GM21390 (cell line): Measurements from ENCODE around the gene TBCEL.
"Not testable (repeated sequence)": the region's sequence is repeated elsewhere in the genome, so short reads cannot be mapped to it uniquely, and the experiment has no call there.

ENCODE experiments used
- ATAC-seq: cut with Tn5 transposase; IDR thresholded peaks from one replicate; pipeline ENCODE4 v1.9.1; 2021; ENCODE audit not compliant: unreplicated experiment

The TBCEL gene

DNA sequence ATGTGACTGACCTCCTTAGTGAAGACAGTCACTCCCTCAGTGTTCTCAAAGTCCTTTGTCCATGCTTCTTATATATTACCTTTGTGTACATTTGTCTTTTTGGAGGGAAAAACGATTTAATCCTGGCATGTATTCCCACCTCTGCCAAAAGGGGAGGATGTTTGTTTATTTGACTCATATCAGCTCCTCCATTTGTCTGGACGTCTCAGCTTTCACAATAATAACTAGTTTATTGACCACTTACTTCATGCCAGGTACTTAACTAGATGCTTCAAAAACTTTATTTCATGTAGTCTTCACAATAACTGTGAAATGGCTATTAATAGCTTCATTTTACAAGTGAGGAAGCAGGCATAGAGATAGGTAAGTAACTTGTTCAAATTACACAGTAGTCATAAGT, 5.3 kb downstream of the TBCEL start:
- ATAC-seq, result no peak

DNA sequence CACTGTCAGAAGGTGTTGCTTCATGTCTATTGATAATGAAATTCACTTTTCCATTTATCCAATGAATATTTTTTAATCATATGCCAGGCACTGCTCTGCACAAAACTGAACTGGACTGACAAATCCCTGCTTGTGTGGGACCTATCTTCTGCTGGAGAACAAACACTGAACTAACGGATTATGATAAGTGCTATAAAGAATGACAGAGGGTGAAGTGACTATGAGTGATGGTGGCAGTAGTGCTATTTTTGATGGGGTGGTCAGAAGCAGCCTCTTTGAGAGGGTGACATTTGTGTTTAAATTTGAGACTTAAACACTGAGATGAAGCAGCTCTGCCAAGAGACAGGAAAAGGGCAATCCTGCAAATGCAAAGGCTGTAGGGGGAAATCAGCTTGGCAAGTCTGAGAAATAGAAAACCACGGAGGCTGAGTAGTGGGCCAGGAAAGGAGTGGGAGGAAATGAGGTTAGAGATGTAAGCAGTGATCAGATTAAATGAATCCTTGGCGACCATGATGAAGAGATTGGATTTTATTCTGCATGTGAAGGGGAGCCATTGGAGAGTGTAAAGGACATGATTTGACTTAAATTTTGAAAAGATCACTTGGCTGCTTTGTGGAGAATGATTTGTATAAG, 6.0 kb downstream of the TBCEL start:
- no peak for ATAC-seq

DNA sequence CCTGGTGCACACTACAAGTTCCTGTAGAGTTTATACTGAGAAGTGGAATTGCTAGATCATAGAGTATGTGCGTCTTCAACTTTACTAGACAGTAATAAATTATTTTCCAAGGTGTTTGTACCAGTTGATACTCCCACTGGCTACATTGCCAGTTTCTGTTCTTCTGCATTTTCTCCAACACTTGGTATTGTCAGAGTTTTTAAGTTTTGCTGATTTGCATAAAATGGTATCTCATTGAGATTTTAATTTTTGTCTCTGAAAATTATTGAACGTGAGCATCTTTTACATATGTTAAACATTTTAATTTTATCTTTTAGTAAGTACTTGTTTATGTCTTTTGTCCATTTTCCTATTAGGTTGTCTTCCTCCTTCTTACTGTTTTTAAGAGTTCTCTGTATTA, 7.3 kb downstream of the TBCEL start:
- ATAC-seq, result no peak

DNA sequence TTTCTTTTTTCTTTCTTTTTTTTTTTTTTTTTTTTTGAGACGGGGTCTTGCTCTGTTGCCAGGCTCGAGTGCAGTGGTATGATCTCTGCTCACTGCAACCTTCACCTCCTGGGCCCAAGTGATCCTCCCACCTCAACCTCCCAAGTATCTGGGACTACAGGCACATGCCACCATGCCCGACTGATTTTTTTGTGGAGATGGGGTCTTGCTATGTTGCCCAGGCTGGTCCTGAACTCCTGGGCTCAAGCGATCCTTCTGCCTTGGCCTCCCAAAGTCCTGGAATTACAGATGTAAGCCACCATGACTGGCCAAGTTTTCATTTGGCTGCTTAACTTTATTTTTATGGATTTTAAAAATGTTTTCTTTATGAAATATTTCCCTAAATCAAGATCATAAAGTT, 7.7 kb downstream of the TBCEL start:
- ATAC-seq, result not testable (repeated sequence)

DNA sequence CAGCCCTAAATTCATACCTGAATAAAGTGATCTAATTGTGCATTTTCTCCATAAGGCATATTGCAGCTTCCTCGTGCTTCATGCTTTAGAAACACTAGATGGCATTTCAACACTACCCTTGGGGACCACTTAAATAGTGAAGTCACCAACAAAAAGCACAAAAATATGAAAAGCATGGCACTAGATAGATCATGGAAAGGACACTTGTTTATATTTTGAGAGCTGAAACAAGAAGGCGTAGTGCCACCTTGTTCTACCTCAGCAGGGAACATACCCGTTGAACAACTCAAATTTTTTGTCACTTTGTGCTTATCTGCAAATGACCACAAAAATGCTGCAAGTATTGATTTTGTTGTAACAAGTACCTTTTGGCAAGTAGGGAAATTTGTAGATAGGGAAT, 8.6 kb downstream of the TBCEL start:
- no peak for ATAC-seq

DNA sequence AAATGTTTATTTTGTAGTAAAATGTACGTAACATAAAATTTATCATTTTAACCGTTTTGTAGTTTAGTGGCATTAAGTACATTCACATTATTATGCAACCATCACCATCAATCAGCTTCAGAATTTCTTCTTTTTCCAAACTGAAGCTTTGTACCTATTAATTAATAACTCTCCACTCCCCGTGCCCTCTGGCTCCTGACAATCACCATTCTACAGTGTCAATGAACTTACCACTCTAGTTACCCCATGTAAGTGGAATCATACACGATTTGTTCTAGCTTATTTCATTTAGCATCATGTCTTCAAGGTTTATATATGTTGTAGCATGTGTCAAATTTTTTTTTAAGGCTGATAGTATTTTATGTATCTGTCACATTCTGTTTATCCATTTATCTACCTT, 9.7 kb downstream of the TBCEL start:
- ATAC-seq, result no peak

DNA sequence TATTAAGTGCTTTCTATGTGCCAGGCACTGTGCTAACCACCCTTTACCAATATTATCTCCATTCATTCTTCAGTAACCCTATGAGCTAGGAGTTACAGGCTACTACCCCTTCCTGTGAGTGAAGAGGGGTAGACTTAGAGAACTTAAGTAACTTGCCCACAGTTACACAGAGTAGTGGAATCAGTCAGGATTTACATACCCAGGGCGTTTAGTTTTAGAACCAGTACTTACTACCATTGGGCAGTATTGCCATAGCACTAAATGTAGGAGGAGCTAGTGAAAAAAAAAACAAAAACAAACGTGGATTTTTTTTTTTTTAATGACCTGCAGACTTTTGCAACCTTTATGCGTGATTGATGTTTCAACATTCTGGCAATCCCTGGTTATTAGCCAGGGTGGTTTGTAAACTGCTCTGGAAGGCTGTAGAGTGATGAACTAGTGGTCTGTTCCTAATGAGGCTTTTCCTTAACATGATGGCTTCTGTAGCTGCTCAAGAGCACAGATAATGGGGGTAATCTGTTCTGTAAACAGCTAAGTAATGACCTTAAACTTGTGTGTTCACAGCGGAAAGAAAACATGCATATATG, 11.4 kb downstream of the TBCEL start:
- no peak for ATAC-seq

DNA sequence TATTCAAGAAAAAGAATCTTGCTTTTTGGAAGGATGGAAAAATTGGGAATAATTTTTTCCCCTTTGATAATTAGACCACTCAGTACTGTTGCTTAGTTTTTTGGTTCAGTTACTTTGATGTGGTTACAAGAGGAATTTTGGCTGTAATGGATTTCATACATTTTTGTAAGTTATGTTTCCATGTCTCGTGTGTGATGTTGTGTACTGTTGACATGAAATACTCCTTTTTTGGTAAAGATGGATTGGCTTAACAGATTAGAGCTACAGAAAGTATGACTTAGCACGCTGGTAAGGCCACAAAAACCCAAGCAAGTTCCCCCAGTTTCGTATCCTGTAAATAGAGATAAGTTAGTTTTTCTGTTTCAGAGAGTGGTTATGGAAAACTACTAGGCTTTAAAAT, 11.9 kb downstream of the TBCEL start:
- no peak for ATAC-seq

DNA sequence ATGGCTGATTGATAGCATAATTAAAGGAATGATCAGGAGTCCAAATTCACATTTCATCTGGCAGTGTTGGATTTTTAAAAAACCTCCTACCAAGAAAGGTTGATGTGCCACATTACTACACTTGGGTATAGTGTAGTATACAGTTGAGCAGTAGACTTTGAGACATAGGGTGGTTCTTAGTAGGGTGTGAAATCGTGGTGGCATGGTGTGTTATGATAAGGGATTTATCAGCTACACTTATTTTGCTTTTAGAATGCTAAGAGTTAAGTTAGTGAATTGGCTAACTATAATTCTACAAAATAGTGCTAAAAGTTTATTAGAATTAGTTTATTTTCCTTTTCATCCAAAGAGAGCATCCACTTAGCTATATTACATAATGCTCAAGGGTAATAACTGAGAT, 13.1 kb downstream of the TBCEL start:
- ATAC-seq, result no peak

DNA sequence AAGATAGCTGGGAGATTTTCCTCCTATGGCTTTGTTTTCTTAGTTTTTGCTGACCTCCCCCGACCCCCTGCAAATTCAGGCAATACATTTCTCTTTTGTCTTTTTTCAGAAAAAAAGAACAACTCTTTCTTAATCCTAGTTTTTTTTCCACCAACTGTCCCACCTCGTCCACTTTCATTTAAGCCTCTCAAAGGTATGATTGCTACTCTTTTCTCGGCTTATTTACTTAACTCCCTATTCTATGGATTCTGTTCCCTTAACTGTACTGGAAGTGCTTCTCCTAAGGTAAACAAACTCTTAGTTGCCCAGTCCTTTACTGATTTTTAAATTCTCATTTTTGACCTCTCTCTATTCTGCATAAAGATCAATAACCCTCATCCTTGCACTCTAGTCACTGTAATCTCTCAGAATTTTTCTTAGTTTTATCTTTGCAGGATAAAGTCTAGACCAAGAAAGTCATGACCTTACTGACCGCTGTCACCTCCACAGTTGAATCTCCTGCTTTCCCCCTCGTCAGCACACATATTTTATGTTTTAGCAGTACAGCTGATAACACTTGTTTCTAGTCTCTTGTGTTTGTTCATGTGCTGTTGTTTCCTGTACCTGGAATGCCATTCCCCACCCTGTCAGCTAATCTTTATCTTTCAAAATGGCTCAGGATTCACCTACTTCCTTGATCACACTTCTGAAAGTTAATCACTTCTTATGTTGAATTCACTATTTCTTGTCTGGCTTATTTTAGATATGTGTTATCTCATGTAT, 14.9 kb downstream of the TBCEL start:
- no peak for ATAC-seq

DNA sequence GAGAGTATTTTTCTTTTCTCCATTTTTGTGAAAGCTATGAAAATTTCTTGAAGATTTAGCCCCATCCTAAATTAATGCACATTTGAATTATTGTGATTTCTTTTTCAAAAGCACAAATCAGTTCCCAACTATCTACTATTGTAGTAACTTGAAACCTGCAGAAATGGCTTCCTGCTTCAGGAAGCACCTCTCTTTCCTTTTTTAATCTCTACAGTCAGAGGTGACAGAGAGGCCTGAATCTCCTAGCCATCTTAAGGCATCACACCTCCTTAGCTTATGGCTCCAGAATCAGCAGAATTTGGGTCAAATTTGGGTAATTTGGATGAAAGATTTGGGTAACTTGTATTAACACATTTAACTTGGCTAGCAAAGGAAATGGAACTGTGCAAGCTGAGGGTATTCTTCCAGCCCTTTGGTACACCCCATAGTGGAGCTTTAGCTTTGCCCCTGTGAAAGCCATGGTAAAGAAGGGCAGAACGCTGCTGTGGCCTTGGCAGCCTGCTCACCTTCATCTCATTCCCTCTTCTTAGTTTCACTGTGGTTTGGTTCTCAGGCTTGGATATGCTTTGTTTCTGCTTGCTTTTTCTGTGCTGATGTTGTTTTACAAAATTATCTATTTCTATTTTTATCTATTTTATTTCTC, 16.2 kb downstream of the TBCEL start:
- ATAC-seq, result no peak

DNA sequence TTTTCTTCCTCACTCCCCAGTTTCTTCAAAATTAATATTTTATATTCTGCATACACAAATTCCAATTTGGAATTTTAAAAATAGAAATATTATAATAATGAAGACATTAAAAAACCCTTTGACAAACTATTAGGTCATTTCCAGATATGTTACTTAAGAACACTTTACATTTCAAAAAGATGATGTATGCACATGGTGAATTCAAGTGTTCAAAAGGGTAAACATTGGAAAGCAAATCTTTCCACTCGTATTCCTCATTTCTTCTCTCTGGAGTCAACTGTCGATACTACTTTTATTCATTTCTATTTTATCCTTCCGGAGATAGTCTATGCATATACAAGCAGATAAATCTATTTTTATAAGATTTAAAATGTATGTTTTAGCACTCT, 16.7 kb downstream of the TBCEL start:
- ATAC-seq, result no peak

DNA sequence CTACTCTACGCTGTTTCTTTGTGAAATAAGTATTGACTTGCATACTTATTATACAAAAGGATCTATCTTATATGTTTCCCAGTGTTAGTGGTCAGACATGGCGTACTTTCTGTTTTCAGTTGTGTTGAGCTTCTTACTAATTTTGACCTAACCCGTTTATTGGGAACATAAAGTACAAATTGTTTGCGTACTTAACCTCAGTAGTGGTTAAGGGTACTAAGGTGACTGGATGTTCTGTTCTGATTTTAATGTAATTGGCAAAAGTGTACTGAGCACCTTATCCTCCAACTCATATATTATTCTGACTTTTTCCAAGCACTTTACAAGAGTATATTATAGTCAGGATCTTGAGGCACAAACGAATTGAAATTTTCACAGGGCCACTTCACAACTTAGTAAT, 17.2 kb downstream of the TBCEL start:
- no peak for ATAC-seq

DNA sequence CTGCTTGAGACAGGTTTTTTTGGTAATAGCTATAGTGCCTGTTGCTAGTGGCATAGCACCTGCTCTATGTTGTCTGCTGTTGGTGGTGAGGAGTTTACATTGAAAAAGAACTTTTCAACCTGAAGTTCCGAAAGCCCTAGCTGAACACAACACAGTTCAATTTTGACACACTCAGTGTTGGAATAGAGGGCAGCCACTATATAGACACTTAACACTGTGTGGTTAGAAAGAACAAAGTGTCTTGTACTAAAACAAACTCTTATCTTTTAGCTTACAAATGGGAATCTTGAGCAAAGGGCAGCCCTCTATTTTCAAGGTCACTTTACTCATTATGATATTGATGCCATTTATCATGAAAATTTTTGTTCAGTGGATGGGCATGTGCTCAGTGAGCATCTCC, 18.4 kb downstream of the TBCEL start:
- no peak for ATAC-seq

DNA sequence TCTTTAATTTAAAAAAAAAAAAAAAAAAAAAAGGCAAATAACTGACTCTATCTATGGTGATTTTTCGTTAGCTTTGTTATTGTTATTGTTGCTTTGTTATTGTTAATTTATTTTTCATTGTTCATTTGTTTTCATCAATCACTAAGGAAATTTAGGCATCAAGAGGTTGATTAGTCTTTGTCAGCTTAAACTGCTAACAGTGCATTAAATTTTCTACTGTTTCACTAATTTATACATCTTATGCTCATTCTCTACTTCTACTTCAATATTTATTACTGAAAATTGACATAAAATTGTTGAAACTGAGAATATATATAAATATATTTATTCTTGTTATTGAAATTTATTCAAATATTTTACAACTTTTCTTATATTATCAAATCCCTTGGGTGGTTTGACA, 24.0 kb downstream of the TBCEL start:
- no peak for ATAC-seq

DNA sequence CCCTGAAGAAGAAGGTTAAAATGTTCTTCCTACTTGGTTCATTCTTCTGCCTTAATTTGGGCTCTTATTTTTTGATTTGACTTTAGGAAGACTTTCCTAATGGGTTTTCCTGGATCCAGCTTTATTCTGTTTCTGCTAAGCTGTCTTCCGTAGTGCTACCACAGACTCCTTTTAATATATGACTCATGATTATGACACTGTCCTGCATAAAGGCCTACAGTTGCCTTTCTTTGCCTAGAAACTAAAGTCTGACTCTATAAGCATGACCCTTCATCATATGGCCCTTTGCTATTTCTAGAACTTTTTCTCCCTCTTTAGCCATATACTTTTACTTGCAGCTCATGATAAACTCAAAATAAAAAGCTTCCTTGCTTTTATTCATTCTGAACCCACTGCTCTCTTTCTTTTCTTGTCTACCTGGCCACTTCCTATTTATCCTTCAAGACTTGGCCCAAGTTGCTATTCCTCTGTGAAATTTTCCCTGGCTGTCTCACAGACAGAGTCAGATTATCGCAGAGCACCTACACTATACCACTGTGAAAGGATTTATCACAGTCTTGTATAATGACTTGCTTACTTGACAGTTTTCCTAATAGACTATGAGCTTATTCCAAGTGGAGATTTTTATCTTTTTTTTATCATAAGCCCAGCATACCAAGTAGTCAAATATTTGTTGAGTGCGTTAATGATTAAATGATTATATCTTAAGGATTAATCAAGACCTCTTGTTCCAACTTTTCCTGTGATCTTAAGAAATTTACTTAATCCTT, 24.7 kb downstream of the TBCEL start:
- ATAC-seq, result no peak

DNA sequence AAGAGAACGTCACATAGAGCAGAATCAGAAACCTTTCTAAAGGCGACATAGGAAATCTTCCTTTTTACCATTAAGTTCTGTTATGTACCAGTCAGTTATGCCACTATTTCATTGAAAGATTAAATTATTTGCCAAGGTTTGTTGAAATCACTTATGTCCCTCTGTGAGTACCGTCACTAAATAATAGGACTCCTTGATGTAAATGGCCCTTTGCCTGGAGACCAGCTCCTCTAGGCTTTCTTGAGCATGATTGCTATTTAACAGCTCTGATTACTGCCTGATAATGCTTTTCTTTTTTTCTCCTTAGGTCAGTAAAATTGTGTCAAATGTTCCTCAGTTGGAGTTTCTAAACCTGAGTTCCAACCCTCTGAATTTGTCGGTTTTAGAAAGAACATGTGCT, 29.3 kb downstream of the TBCEL start:
- no peak for ATAC-seq

DNA sequence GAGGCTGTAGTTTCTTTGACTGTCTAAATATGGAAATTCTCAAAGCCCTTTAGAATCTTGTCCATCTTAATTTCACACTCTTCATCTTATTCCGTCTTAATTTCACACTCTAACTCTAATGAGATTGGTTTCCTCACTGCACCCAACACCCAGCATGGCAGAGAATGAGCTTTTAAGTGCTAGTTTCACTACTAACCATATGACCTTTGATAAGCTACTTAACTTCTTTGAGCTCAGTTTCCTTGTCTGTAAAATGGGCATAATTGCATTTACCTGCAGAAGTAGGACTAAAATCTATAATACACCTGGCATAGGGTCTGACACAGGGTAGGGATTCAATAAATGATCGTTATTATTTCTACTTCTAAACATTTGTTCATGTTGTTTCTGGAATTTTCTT, 30.4 kb downstream of the TBCEL start:
- ATAC-seq, result no peak

DNA sequence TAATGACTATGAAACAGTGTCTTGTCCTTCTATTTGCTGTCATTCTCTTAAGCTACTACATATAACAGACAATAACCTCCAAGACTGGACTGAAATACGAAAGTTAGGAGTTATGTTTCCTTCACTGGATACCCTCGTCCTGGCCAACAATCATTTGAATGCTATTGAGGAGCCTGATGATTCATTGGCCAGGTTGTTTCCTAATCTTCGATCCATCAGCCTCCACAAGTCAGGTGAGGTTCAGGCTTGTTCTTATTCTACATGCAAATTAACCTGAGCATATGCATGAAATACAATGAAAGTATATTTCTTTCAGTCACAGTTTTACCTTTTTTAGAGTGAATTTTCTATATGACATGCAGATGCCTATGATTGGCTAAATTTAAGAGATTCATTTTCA, 31.2 kb downstream of the TBCEL start:
- no peak for ATAC-seq

DNA sequence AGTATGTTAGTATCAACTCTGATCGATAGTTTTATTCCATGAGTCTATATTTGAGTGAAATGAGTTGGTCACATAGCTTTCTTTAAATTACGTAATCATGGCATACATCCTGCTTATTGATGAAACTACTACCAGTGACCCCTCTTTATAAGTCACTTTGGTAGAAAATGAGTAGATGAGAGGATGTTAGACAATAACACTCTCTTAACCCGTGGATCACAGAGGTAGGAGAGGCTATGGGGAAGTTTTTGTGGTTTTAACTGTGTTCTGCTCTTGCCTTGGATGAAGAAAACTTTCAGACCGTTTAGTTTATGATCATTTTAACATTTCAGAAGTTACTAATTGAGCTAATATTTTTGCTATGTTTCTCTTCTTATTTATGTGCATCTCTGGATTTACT, 34.0 kb downstream of the TBCEL start:
- no peak for ATAC-seq

DNA sequence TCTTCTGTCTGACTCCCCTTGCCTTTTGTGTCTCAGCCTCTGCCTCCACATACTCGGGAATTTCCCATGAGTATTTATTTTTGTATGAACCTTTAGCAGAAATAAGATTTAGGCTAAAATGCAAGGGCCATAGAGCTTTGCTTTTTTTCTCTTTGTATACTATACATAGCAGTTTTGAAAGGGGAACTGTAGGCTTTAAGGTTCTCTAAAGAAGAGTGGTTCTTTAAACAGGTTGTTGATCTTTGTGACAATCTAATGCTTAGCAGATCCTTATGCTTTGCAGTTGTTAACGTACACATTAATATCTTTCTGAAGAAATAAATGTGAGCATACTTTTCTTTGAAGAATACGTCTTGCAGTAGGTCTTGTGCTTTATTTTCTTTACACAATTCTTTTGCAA, 35.0 kb downstream of the TBCEL start:
- ATAC-seq, result no peak
